Activated B cell treated with CpG ODN at 0.5 μM for 24 hours (primary cell): ENCODE results near the gene SEMA5A. TPM values are rescaled to one million over a fixed set of nuclear protein-coding genes. Genes with fewer than 3 reads are reported as not detected.

Experiments
- ATAC-seq: fragments of 200-7000 bp; cut with Tn5 transposase; one replicate; pipeline ENCODE4 v1.10.0; 2021; ENCODE audit warnings: low read depth, mild to moderate bottlenecking, moderate library complexity
- CTCF ChIA-PET: fragments of 350-600 bp; sonication (Branson Sonifier 250); formaldehyde crosslinking; loops from one replicate; lab custom pipeline; 2021; ENCODE audit warnings: antibody characterized with exemption; lab: Charles Lee
- POLR2A ChIA-PET: fragments of 350-600 bp; sonication (Branson Sonifier 250); formaldehyde crosslinking; loops from one replicate; lab custom pipeline; 2021; ENCODE audit warnings: antibody characterized with exemption; lab: Charles Lee
- DNase-seq: peaks from one replicate; pipeline ENCODE4 v3.0.0; 2022
- H3K27ac Mint-ChIP-seq: one replicate; pipeline ENCODE4 v1.8.0; 2020; ENCODE audit warnings: mixed read lengths
- H3K27me3 Mint-ChIP-seq: one replicate; pipeline ENCODE4 v1.8.0; 2021; ENCODE audit warnings: mixed read lengths
- H3K36me3 Mint-ChIP-seq: one replicate; pipeline ENCODE4 v1.8.0; 2021; ENCODE audit warnings: low read depth, mixed read lengths
- H3K4me1 Mint-ChIP-seq: one replicate; pipeline ENCODE4 v1.8.0; 2021; ENCODE audit warnings: mixed read lengths
- H3K4me3 Mint-ChIP-seq: one replicate; pipeline ENCODE4 v1.8.0; 2020; ENCODE audit warnings: mild to moderate bottlenecking, mixed read lengths
- H3K9me3 Mint-ChIP-seq: one replicate; pipeline ENCODE4 v1.8.0; 2020; ENCODE audit warnings: mixed read lengths
- intact Hi-C: fragments of 100-400 bp; cut with micrococcal nuclease; formaldehyde crosslinking; loops from one replicate; pipeline ENCODE4 v1.15.1; 2024
- total RNA-seq: library from RNA; stranded (reverse); gene quantifications from 2 replicates; pipeline ENCODE4 v1.2.3, GENCODE V29; 2022
- TF ChIP-seq, protein P1 (sequence below): fragments of 200-600 bp; IDR thresholded peaks from one replicate; pipeline ENCODE4 v1.8.0; 2022; ENCODE audit warnings: antibody characterized with exemption, mild to moderate bottlenecking

The SEMA5A gene
- total RNA-seq, 1 donor from 2014 or later: not detected

DNA sequence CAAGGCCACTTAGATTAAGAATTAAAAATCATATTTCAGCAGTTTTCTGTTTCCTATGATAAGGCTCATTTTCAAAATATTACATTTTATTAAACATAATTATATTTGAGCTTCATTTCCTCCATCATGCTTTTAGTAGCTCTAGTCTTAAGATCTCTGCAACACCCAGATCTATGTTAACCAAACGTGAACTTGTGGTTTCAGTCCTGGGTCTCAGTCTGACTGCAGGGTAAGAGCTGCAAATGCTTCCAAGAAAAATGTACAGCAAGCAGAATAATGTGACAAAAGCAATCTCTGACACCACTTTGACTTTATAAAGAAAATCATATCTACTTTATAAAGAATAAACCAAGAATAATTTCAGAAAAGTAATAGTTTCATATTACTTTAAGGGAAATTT is 512.4 kb downstream of the SEMA5A start:
- no peaks in the 10 kb centered on the region for H3K4me1 Mint-ChIP-seq
- no peaks in the 10 kb centered on the region for H3K9me3 Mint-ChIP-seq
- intact Hi-C loops: no loop called here
- TF ChIP-seq, protein P1, sequence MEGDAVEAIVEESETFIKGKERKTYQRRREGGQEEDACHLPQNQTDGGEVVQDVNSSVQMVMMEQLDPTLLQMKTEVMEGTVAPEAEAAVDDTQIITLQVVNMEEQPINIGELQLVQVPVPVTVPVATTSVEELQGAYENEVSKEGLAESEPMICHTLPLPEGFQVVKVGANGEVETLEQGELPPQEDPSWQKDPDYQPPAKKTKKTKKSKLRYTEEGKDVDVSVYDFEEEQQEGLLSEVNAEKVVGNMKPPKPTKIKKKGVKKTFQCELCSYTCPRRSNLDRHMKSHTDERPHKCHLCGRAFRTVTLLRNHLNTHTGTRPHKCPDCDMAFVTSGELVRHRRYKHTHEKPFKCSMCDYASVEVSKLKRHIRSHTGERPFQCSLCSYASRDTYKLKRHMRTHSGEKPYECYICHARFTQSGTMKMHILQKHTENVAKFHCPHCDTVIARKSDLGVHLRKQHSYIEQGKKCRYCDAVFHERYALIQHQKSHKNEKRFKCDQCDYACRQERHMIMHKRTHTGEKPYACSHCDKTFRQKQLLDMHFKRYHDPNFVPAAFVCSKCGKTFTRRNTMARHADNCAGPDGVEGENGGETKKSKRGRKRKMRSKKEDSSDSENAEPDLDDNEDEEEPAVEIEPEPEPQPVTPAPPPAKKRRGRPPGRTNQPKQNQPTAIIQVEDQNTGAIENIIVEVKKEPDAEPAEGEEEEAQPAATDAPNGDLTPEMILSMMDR: no peak
- no peak overlapping the region for H3K4me3 Mint-ChIP-seq
- DNase-seq: no peak
- ChIA-PET POLR2A (no interaction called here), CTCF (no interaction called here)
- no peaks in the 10 kb centered on the region for H3K27me3 Mint-ChIP-seq
- no peaks in the 10 kb centered on the region for H3K36me3 Mint-ChIP-seq
- no peak overlapping the region for H3K27ac Mint-ChIP-seq
- no peak for ATAC-seq

DNA sequence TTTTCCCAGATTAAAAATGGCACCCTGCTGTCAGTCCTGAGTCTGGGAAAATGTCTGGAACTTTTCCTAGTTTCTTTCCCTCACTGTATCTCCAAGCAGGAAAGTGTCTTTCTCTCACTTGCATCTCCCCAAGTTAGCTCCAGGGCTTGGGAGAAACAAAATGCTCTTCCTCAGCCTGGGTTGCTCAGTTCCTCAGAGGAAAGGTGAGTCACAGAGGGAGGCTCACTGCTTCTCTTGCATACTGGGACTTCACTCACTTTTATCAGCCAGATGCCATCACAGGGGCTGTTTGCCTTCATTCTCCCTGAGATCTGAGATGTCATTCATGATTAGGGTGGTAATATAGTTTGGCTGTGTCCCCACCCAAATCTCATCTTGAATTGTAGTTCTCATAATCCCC is 519.9 kb downstream of the SEMA5A start:
- H3K4me1 Mint-ChIP-seq: no peaks in the 10 kb centered on the region

DNA sequence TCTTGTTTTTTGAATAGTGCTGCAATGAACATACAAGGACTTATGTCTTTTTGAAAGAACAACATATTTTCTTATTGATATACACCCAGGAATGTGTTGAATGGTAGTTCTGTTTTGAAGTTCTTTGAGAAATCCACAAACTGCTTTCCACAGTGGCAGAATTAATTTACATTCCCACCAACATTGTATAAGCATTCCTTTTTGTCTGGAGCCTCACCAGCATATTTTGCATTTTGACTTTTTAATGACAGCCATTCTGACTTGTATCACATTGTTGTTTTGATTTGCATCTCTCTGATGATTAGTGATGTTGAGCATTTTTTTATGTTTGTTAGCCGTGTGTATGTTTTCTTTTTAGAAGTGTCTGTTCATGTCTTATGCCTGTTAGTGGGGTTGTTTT is 524.9 kb downstream of the SEMA5A start:
- DNase-seq: no peak
- Mint-ChIP-seq H3K27me3 (no peaks in the 10 kb centered on the region), H3K27ac (no peak overlapping the region), H3K4me1 (no peaks in the 10 kb centered on the region), H3K9me3 (peaks cover 34% of the 10 kb centered on the region), H3K36me3 (no peaks in the 10 kb centered on the region), H3K4me3 (no peak overlapping the region)
- intact Hi-C loops: no loop called here
- CTCF ChIA-PET: no interaction called here
- TF ChIP-seq, protein P1: no peak
- POLR2A ChIA-PET: no interaction called here
- ATAC-seq: no peak

More for the DNA sequence above, 519.9 kb downstream of the SEMA5A start:
- ATAC-seq (no peak), DNase-seq (no peak)
- no peak overlapping the region for H3K4me3 Mint-ChIP-seq
- CTCF ChIA-PET: no interaction called here
- intact Hi-C loops: no loop called here
- TF ChIP-seq, protein P1: no peak
- H3K36me3 Mint-ChIP-seq: no peaks in the 10 kb centered on the region
- POLR2A ChIA-PET: no interaction called here
- peaks cover 36% of the 10 kb centered on the region for H3K9me3 Mint-ChIP-seq
- no peaks in the 10 kb centered on the region for H3K27me3 Mint-ChIP-seq
- no peak overlapping the region for H3K27ac Mint-ChIP-seq

DNA sequence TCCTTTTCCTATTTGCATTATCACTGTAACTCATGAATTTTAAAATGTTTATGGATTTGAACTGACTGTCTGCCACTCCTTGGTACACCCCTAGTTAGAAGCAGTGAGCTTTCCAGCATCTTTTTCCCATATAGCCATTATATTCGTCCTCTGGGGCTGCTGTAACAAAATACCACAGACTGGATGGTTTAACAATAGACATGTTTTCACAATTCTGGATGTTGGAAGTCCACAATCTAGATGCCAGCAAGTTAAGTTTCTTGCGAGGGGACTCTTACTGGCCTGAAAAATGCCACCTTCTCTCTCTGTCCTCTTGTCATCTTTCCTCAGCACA is 530.0 kb downstream of the SEMA5A start:
- Mint-ChIP-seq H3K36me3 (no peaks in the 10 kb centered on the region), H3K4me3 (no peak overlapping the region), H3K27me3 (no peaks in the 10 kb centered on the region), H3K9me3 (peaks cover 5% of the 10 kb centered on the region), H3K27ac (no peak overlapping the region), H3K4me1 (no peaks in the 10 kb centered on the region)
- intact Hi-C loops: no loop called here
- TF ChIP-seq, protein P1: no peak
- CTCF ChIA-PET: no interaction called here
- ATAC-seq (no peak), DNase-seq (no peak)
- POLR2A ChIA-PET: no interaction called here

DNA sequence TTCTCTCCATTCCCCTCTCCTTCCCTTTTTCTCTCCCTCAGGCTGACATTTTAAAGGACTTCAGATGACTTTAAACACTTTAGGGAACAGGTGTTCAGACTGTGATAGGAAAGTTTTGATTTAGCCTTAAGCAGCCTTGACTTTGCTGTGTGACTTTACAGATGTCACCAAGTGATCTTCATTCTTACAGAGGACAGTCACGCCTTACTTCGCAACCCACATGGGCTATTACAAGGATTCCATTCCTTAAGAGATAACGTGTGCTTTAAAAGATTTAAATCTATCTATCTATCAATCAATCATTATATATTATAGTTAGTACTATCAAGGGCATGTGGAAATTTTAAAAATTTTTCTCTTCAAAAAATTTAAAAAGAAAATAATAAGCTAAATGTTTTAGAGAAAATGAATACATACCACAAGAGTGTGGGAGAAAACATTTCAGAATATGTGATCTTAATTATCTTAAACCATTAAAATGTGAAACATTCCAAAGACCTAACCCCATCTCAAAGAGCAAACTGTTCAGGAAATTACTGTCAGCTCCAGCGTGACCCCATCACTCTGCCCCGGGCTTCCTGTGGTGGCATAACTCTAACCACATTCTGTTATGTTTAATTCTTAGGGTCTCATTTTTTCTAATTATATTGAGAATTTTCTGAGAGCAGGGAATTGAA is 530.5 kb downstream of the SEMA5A start:
- ATAC-seq (no peak), DNase-seq (no peak)
- TF ChIP-seq, protein P1: no peak
- H3K36me3 Mint-ChIP-seq: no peaks in the 10 kb centered on the region
- H3K9me3 Mint-ChIP-seq: no peaks in the 10 kb centered on the region
- ChIA-PET CTCF (no interaction called here), POLR2A (no interaction called here)
- intact Hi-C loops: no loop called here
- no peaks in the 10 kb centered on the region for H3K4me1 Mint-ChIP-seq
- H3K4me3 Mint-ChIP-seq: no peak overlapping the region
- H3K27me3 Mint-ChIP-seq: no peaks in the 10 kb centered on the region
- H3K27ac Mint-ChIP-seq: no peak overlapping the region
